GM19455 (cell line): ENCODE results near the gene EEF1E1.

Source experiments
- ATAC-seq: cut with Tn5 transposase; IDR thresholded peaks from one replicate; pipeline ENCODE4 v1.9.1; 2021; ENCODE audit not compliant: unreplicated experiment

Gene EEF1E1

DNA sequence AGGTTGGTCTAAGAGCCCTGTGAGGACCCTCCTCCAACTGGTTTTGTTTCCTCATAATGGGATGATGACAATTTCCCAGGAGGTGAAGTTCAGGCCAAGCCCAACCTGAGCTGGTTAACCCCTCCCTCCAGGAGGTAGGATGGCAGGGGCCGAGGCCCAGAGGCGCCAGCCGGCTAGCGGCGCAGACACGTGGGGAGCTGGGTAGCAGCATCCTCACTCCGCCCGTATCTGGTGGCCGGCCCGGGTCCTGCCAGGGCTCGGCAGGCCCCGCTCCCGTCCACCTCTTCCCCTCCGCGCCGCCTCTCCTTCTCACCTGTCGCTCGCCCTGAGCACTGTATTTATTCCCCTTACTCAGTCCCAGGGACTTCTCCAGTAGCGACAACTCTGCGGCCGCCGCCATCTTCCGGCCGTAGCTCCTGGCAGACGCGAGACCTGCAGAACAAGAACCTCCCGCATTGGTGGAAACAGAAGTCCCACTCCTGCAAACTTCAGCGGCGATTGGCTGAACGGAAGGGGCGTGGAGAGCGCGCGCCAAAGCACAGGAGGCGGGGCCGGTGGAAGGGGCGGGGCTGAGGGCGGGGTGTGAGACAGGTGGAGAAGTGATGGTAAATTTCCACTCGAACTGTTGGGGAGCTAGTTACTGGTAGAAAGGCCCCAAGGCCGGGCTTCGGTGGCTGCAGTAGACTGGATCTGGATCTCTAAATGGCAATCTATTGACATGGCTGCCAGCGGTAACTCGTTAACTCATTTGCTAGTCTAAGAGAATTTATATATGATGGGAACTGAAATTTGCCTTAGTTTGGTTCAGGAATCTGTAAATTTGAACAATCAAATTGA, at the start of gene EEF1E1:
Gene EEF1E1, minus strand, starts transcription at position 427 of the 837 bp plus-strand sequence. Its CDS starts 27 bp downstream, at position 400.
- ATAC-seq = peak; percentile 100

DNA sequence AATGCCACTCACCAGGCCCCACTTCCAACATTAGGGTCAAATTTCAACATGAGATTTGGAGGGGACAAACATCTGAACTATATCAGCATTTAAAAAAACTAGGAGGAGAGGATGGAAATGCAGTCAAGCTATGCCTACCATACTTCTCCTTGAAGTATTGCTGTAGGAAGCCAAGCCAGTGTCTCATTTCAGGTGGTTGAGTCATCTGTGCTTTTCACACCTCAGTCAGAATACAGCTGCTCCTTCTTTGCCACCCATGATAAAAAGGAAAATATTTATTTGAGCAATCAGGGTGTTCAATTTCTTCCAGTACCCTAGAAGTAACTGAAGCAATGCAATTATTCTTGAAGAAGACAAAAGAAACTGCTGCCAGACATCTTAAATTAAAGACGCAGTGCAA, 47.0 kb upstream of the EEF1E1 start:
- ATAC-seq = no peak

DNA sequence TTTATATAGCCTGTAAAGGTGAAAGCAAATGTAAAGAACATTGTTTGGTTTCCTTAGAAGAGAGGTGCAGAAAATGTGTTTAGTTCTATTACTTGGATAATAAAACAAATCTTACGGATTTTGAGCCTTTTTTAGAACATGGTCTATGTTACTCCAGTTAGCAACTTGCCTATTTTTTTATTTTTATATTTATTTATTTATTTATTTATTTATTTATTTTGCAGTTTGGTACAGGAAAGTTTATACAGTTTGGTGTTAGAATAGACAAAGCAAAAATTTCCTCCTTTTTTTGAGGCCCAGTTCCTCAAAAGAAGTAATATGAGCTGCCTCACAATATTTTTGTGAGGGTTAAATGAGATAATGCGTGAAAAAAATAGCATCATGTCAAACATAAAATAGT, 41.6 kb upstream of the EEF1E1 start:
- ATAC-seq = no peak

DNA sequence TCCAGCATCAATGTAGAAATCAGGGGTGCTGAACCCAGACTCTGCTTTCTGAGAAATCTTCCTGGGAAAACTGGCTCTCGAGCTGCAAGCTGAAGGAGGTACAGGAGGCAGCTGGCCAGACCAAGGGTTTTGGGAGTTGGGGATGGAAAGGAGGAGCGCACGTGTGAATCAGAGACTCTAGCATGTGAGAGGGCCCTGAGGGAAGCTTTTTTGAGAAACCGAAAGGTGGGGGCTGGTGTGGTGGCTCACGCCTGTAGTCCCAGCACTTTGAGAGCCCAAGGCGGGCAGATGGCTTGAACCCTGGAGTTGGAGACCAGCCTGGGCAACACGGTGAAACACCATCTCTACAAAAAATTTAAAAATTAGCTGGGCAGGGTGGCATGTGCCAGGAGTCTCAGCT, 37.1 kb upstream of the EEF1E1 start:
- ATAC-seq = no peak

DNA sequence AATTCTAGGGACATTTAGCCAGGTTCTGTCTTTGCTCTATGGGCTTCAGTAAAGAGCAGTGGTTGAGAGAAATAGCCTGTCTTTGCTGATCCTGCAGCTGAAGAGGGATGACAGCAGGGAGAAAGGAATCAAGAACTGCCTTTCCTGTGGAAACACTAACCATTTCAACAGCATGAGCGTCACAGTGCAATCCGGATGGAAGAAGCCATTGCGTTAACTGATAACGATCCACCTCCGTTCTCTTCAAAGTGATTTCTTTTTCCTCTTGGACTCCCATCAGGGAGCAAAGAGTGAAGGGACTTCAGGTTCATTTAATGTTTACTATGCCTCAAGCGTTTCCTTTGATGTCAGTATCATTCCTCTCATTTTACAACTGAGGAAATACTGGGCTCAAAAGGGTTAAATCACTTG, 35.2 kb upstream of the EEF1E1 start:
- no peak for ATAC-seq

DNA sequence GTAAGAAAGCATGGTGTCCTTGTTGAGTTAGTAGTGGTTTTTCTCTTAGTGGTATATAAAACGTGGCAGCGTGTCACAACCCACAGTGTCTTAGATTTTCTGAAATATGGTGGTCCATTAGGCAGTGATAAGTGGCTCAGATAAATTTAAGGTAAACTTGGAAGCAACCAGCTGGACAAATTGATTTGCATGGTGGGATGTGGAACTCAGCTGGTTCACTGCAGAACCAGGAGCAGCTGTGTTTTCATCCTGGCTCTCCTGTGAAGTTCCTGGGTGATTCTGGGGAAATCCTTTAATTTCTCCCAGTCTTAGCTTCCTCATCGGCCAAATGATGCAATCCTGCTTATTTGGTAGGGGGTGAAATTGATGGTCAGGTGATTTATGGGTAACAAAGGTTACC, 32.9 kb upstream of the EEF1E1 start:
- ATAC-seq = no peak

DNA sequence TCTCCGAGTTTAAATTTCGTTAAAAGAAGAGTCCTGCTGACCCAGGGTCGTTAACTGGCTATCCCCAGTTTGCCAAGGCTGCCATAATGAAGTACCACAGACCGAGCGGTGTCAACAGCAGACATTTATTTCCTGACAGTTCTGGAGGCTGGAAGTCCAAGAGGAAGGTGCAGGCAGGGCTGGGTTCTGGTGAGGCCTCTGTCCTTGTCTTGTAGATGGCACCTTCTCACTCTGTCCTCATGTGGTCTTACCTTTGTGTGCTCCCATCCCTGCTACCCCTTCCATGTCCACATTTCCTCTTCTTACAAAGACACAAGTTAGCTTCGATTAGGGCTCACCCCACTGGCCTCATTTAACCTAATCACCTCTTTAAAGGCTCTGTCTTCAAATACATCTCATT, 29.8 kb upstream of the EEF1E1 start:
- ATAC-seq = no peak

DNA sequence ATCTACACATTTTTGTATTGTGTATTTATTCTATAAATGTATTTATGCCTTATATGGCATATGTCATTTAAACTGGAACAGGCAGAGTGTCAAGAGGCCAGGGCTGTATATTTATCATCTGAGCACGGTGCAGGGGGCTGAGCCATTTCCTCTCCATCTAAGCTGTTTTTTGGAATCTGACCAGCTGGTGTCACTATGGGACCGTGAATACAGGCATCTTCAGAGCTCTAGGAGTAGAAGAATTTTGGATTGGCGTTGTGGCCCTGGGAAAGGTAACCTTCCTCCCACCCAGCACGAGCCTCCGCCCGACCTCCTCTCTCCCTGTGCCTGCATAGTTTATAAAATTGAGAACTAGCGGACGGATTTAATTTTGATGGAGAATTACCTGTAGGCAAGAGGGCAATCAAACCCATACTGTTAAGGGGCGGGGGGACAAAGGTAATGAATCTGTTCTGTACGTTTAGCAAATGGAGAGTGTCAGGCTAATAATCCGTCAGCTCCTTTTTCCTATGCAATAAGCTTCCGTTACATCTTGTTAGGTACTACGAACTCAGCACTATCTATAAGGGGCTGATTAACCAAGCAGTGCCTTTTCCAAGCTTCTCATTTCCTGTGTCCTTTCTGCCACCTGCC, 29.0 kb upstream of the EEF1E1 start:
- ATAC-seq = peak; percentile 79

DNA sequence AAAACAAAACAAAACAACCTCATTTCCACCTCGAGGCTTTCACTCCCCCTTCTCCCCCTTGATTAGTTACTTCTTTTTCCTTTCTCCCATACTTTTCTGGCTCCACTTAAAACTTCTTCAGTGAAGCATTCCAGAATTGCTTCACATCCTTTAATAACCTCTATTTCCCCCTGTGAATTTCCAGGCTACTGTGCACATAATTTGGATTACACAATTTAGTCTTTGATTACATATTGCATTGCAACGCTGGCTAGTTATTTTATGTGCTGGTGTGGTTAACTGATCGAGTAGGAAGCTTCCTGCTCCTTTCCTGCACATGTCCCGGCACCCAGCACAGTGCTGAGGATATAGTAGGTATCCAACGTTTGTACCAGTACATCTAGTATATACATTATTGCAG, 28.1 kb upstream of the EEF1E1 start:
- ATAC-seq = no peak

DNA sequence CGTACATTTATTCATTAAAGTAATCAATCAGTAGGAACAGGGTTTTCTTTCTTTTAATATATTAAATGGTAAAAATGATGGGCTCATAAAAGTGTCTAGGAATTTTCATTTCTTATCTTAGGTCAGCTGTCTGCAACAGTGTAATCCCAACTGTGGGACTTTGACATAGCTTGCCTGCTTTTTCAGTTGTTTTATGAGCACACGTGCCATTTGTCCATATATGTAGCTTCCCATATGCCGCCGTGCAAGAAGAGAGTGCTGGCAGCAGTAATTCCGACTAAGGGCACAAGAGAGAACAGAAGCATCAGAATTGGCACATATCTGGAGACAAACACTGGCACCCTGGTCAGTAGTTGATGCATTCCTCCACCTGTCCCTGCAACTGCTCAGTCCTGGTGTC, 20.9 kb upstream of the EEF1E1 start:
- ATAC-seq = no peak

DNA sequence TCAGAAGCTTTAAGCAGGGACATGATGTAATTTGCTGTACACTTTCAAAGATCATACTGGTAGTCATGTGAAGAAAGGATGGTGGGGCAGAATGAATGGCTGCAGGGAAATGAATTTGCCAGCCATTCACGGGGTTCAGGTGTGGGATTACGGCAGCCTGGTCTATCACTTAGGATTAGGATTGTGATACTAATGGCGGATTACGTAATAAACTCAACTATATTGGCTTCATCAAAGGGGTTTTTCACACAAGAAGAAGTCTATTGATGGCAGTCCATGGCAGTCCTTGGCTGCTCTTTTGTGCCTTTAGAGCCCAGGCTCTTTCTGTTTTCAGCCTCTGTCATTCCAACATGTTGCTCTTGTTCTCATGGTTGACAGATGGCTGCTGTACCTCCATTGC, 12.6 kb upstream of the EEF1E1 start:
- ATAC-seq = no peak

DNA sequence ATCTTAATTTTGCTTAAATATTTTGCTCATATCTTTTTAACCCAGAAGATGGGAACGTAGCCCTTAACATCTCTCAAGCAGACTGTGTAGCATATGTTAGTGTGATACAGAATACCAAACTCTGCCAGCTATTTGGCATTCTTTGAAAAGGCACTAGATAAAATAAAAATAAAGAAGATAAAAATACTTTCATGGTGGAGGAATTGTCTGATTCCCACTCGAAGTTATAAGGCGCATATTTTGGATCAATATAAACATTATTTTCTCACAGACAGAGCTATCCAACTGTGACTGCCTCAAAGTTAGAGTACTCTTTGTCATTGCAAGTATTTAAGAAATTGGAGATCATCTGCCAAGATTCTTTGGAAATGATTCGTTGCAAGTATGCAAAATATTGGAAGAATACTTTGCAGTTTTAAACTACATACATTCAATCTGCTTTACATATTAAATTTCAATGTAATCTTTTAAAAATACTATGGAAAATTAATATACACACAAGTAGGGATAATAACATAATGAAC, 10.8 kb upstream of the EEF1E1 start:
- no peak for ATAC-seq

DNA sequence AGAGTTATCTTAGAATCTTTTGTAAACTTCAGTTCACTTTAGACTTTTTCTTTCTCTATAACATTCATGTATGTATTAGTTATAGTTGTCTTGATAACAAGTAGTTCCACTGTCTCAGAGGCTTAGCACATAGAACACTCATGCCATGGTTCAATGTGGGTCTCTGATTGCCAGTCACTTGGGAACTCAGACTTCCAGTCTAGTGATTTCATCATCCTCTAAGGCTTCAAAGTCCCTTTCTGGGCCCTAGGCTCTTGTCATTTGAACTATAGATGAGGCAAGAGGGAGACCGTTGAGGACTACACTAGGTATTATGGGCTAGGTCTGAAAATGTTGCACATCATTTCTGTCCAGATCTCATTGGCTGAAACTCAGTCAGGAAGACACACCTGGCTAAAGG, 8.4 kb upstream of the EEF1E1 start:
- no peak for ATAC-seq

DNA sequence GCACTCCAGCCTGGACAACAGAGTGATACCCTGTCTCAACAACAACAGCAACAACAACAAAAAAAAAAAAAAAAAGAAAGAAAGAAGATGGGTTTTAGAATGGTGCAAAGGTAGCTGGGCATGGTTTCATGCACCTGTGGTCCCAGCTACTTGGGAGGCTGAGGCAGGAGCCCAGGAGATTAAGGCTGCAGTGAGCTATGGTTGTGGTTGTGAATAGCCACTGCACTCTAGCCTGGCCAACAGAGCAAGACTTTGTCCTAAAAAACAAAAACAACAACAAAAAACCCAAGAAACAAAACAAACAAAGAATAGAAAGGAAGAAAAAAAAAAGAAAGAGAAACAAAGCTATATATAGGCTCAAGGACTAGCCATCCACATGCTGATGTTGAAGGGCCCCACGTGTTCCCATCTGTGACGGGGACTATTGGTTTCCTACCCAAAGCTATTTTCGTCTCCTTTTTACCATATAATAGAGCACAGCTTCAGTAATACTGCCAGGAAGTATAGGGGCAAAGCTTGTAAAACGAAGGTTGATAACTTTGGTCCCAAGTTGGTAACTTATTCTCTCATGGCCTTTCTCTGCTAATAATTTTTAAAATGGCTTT, 7.9 kb upstream of the EEF1E1 start:
- peak; percentile 92 for ATAC-seq

DNA sequence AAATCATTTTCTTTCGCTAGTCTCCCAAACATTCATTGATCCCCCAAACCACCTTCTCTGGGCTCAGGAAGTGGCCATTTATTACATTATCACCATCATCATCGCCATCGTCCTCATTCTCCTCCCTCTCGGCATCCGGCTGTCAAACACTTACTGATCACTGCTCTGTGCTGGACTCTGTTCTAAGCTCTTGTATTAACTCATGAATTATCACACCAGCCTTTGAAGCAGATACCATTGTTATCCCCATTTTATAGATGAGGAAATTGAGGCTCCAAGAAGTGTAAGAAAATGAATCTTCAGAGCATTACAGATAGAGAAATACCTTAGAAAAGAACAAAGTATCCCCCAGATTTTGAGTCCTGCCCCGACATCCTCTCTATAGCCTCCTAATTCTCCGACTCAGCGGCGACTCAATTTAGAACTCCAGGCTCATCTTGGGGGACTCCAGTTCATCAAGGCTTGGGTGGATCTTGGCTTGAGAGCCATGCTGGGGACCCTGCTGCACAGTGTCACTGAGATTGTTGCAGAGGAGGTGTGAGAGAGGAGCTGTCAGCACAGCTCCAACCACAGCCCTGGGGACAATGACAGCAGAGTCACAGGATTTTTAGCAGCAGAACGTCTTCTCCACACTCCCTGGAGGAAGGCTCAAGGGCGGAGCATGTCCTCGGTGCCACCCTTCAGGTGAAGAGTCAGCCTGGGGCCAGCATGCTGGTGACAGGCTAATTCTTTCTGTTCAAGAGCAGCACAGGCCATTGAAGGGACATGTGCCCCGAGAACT, 6.6 kb upstream of the EEF1E1 start:
- ATAC-seq = no peak

DNA sequence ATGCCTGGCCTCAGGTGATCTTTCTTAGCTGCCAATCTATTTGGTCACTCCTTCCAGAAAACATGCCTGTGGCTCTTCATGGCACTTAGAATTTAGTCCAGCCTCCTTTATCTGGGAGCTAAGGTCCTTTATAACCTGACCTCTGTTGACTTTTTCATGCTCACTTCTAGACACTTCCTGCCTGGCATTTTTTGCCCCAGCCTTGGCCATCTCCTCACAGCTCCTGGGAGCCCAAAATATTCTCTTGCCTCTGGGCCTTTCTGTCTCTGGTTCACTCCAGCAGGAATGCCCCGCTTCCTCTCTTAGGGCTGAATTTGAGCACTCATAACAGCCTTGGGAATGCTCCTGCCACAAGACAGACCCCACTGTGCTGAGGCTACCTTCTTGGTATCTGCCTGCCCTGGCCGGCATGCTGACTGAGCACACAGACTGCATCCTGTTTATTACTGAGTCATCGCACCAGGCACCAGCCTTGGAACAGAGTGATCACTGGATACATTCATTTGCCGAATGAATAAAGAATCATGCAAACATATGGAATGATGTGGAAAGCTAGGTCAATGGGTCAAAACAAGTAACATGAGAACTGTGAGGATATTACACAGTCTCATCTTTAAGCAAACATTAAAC, 5.8 kb upstream of the EEF1E1 start:
- ATAC-seq = no peak

DNA sequence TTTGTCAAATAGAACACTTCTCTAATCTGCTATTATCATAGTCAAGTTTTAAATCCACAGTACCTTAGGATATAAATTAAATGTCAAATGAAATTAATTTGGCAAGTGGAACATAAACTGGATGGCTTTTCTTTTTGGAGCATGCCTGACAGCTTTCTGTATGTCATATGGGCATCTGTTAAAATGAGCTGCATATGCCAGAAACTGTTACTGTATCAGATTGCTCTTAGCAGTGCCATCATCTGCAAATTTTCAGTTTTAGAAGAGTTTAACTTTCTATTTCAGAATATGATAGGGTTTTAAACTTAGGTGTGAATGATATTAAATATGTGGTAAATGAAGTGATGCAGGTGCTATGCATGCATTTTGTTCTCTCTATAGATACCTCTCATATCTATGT, 3.4 kb upstream of the EEF1E1 start:
- no peak for ATAC-seq

DNA sequence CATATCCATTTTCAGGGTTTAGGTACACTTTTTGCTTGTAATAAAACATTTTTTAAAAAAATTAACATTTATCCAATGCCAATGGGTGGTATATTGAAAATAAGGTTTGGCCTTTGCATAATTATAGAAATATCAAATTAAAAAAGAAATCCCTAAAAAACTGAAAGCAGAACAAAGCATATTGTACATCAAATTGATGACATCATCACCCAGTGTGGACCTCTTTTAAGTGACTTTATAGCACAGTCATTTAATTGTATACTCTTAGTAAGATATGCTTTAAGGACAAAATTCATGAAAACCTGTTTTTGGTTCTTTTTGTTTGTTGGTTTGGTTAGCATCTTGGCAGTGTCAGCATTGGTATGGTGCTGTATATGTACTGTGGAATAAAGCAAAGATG, 1.4 kb upstream of the EEF1E1 start:
- ATAC-seq = no peak

DNA sequence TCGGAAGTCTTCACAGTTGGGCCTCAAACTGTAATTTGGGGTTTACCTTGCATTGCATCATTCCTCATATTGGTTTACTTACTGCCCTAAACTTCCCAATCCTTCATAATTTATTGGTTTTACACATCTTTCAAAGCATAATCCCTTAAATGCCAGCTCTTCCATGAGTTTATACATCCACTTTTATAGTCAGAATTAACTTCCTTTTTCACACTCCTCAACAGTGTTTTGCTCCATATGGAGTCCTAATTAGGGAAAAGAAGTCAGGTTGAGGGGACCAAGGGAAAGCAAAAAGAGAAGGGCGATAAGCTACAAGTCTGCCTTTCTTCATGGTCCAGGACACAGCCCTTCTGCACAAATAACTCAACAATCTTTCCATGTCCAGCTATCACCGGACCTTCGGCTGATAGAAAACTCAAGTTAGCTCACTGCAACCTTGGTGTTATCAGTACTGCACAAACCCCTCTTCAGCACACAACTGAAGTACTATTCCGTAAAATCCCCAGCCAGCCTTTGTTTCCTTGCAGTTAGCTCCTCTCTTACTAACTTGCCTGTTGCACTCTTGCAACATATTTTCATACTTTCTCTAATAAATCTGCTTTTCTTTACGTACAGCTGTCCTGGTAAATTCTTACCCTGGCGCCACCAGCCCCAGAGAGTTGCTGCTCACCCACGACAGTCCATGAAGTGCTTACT, 2.0 kb downstream of the EEF1E1 start:
- ATAC-seq = no peak

DNA sequence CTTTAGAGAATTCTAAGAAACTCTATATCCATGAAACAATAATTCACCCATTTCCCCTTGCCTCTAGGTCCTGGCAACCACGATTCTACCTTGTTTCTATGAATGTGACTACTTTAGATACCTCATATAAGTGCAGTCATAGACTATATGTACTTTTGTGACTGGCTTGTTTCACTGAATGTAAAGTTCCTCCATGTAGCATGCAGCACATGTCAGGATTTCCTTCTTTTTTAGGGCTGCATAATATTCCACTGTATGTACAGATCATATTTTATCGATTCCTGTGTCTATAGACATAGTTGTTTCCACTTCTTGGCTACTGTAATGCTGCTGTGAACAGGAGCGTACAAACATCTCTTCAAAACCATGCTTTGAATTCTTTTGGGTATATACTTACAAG, 11.7 kb downstream of the EEF1E1 start:
- ATAC-seq = no peak
